HL-60/S4 treated with phorbol 12-myristate 13-acetate at 8.2 ng/mL for 4 days and 3 days (cell line): ENCODE results near the gene NTM.

Experiments used
- in situ Hi-C: fragments of 300-500 bp; cut with MboI; formaldehyde crosslinking; loops from 2 replicates; pipeline ENCODE4 v1.15.0; 2022; ENCODE audit warnings: low sequenced_read_pairs

Gene NTM

DNA sequence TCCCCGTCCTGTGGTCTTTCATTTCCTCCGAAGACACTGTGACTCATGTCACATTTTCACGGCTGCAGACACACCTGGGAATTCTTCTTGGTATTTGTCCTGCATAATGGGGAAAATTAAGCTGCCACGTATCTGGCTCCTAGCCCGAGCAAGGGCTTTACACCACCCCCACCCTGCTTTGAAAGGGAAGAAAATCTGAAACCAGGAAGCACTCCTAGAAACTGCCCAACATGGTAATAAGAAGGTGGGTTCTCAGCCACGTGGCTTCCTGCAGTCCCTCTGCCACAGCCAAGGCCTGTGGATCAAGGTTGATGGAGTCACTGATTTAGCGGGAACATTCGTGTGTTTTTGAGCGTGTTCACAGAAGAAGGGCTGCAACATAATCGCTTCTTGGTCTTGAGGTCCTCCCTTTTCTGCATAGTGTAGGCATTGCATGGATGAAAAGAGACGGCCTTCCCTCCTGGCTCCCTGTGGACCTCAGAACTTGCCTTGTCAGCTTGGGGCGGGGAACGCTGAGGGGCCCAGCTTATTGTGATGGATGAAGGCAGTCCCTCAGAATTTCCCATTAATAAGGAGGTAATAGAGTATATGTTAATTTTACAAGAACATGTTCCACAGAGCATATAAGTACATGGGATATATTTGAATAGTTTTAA, 292.0 kb downstream of the NTM start:
- in situ Hi-C loops, result loop anchor here (25.0 kb wide), 1 partner anchor 600 kb away; no protein-coding TSS in a partner anchor

DNA sequence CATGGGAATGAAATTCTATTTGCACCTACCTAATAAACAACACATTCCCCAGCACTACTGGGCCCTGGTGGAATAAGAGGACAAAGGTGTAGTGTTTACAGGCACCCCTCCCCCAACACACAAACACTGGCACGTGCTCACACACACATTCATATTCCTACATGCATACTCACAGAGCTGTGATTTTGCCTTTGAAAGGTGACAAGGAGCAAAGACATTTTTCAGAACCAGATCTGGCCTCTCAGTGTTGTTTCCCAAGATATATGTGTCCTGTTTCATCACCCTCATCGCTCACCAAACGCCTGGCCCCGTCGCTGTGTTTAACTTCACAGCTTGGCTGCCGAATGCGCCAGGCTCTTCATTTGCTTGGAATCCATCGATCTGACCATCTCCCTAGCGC, 292.6 kb downstream of the NTM start:
- in situ Hi-C loops, result loop anchor here (25.0 kb wide), 1 partner anchor 601 kb away; no protein-coding TSS in a partner anchor

DNA sequence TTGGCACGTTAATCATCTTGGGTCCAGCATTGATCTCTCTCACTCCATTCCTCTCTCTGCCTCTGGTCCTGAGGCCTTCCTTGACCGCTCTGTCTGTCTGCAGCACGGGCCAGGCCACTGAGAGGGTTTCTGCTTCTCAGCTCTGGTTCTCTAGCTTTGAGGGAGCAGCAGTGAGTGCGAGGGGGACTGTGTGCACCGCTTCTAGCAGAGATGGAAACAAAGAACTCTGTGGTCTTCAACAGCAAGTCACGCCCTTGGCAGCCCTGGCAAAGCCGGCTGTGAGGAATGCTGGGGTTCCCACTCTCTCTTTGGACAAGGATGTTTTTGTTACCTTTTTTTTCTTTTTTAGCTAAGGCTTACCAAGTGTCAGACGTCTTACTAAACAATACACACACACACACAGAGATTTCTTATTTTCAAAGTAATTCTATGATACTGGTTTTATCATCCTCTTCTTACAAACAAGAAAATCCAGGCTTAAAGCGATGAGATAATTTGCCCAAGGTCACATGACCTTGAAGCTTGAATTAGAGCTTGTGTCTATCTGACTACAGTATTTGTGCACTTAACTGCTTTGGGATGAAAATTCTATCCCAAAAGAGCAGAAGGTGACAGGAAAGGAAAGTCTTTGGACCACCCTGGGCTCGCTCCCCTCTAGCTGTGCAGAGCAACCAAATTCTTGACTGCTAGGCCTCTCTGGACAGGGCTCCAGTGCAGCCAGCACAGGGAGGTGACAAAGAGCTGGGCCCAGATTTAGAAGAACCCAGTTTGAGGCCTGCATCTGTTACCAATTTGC, 293.2 kb downstream of the NTM start:
- in situ Hi-C loops, result loop anchor here (25.0 kb wide), 1 partner anchor 601 kb away; no protein-coding TSS in a partner anchor

DNA sequence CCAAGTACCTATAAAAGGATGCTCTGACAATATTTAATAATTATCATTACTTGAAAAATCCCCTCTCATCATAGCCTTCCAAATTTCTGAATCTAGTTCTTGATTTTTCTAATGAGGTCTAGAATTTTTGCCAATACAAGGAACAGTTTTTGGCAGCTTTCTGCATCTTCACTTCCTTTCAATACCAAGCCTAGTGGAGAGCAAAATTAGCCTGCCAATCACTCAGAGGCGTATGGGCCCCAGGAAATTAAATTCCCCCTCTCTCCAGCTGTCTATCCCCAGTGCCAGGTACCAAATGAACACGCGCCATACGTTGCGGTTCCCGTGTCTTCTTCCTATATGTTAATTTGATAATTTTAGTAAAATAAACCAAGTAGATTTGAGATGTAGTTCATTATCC, 293.9 kb downstream of the NTM start:
- in situ Hi-C loops, result loop anchor here (25.0 kb wide), 1 partner anchor 602 kb away; no protein-coding TSS in a partner anchor

DNA sequence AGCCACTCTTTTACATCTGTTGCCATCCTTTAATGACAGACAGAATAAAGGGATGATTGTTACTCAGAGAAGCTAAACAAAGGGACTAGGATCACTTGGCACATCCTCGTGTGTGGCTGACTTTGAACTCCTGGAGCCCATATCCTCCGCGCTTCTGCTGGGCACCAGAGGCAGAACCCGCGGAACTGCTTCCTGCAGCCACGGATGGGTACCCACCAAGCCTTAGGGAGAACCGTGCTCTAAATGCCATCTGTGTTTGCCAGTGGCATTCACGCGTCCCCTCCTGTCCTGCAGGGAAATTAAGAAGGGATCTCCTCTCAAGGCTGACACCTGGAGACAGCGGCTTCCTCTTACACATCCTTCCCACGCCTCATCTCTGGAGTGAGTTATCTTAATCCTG, 294.4 kb downstream of the NTM start:
- in situ Hi-C loops, result loop anchor here (25.0 kb wide), 1 partner anchor 603 kb away; no protein-coding TSS in a partner anchor

DNA sequence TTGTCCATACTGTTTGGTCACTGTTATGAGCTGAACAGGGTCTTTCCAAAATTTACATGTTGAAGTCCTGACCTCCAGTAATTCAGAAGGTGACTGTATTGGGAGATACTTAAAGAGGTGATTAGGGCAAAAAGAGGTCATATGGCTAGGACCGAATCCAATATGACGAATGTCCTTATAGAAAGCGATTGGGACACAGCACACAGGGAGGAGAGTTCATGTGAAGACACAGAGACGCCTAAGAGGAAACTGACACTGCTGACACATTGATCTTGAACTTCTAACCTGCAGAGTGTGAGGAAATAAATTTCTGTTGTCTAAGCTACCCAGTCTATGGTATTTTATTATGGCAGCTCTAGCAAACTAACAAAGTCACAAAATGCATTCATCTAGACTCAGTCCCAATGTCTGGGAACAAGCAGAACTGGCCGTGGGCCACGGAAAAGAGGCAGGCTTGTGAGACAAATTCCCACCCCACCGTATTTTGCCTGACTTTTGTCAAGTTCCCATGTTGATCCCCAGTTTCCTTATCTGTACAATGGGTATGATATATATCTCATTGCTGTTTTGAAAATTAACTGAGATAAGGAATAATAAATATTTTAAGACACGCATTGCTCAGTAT, 295.0 kb downstream of the NTM start:
- in situ Hi-C loops, result loop anchor here (25.0 kb wide), 1 partner anchor 603 kb away; no protein-coding TSS in a partner anchor

DNA sequence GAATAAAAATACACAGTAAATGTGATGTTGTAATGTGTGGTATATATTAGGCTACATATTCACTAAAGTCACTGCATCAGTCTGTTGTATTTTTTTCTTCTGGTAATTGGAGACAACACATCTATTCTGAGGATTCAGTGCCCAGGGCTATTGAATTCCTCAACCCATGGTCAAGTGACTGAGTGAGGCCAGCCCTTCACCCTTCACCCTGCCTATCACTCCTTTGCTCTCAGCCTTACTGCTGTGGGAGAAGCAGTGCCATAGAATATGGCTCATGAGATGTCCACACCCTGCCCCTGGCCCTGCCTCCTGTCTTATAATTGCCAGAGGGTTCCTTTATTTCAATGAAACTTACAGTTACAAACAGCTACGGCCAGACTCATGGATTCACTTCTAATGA, 295.6 kb downstream of the NTM start:
- in situ Hi-C loops, result loop anchor here (25.0 kb wide), 1 partner anchor 604 kb away; no protein-coding TSS in a partner anchor

DNA sequence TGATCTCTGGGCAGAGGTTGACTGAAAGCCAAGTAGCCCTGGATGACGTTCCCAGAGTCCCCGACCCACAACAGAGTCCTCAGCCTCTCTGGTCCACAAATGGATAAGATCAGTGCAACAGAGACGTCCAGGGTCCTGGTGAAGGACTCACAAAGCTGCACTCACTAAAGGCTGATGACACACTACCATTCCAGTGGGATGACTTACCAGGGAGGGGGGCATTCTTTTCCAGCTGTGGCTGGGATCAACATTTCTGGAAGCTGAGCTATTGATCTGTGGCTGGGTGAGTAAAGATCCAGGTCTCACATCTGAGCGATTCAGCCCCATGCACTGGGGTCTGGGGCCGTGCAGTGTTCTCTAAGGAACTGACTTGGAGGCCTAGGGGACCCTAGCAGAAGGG, 296.2 kb downstream of the NTM start:
- in situ Hi-C loops, result loop anchor here (25.0 kb wide), 1 partner anchor 604 kb away; no protein-coding TSS in a partner anchor

DNA sequence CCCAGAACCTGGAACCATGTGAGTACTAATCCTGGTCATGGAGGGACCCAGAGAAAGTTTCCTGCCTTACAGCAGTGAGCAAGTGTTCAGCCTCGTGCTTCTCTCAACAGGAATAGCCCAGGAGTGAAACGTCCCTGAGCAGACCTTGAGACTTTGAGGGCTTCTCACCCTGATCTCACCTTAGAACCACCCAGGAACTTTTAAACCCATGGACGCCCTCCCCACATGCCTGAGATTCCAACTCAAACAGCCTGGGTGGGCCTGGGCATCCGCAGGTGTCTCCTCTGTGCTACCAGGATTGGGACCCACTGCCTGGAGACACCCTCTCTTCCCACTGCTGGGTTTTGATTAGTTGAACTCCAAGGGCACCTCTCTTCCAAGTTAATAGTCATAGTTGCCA, 297.2 kb downstream of the NTM start:
- in situ Hi-C loops, result loop anchor here (25.0 kb wide), 1 partner anchor 605 kb away; no protein-coding TSS in a partner anchor

DNA sequence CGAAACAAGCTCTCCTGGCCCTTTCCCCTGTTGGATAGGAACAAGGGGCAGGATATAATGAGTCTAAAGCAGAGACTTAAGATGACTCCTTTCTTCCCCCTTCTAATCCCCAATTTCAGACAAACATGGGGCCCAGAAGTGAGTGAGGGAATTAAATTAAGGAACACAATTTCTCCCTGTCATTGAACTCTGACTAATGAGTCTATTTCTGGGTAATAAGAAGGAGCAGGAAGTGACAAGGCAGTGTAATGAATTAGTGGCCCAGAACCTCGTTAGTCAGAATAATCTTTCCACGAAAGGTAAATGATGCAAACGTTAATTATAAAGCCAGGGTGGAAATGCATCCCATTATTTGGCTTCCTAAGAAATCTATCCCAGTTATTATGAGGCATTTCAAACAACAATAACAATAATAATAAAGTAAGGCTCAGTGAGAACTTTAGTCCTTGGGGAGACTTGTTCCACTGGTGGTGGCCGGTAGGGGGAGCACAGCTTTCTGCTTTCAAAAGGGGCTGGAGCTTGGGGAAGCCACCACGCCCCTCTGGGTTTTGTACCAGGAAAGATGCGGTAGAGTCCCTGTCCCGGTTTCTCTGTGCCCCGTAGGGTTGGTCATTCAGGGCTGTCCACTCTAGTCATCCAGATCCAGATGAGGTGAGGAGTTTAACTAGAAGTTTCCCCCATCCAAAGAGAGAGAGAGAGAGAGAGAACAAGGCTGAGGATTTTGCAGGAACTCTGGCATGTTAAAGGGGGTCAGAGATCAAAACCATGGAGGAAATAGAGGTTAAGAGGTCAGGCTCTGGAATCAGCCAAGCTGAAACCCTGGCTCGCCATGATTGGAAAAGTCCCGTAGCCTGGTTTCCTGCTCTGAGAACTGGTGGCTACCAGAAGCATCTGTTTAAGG, 298.3 kb downstream of the NTM start:
- in situ Hi-C loops, result loop anchor here (25.0 kb wide), 1 partner anchor 606 kb away; no protein-coding TSS in a partner anchor

DNA sequence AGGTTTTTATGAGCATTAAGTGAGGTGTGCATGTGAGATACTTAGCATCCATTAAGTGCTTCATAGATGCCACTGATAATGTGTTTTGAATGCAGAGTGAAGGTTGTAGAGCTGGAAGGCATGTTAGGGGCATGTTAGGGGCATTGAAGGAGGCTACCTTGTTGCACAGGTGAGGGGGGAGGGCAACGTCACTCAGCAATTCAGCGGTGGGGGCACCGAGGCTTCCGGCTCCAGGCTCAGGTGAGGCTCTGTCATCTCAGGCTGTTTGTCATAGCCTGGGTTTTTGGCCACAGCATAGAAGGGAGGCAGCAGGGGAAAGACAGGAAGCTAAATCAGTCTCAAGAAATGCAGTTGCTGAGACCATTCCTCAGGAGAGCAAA, 299.0 kb downstream of the NTM start:
- in situ Hi-C loops, result loop anchor here (25.0 kb wide), 1 partner anchor 607 kb away; no protein-coding TSS in a partner anchor

DNA sequence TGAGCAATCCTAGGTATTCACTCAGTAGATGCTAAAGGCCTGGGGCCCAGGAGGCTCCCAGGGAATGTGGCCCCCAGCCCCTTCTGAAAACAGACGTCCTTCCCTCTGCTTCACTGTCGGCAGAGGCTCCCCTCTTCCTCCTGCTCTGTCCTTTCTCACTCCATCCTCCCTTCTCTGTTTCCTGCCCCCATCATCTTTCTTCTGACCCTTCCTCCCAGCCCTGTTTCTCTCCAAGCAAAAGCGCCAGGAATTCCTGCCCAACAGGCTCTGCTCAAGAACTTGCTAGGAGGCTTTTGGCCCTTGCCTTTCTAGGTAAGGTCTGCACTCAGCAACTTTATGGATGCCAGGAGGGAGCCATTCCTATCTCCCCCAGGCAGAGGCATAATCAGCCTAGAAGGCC, 300.5 kb downstream of the NTM start:
- in situ Hi-C loops, result loop anchor here (25.0 kb wide), 1 partner anchor 609 kb away; no protein-coding TSS in a partner anchor

DNA sequence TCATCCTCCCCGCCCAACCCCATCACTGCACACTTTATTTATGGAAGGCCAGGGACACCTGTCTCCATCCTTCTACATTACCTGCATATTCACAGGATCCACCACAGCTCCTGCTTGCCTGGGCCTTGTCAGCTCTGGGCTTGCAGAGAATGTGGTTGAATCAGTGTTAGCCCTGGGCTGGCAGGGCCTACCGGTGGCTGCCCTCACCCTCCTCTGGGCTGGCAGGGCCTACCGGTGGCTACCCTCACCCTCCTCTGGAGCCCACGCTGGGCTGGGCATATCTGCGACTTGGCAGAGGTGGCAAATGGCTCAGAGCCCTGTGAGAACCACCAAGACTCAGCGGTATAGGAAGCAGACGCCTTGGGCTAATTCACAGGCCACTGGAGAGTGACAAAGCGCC, 300.9 kb downstream of the NTM start:
- in situ Hi-C loops, result loop anchor here (25.0 kb wide), 1 partner anchor 609 kb away; no protein-coding TSS in a partner anchor

DNA sequence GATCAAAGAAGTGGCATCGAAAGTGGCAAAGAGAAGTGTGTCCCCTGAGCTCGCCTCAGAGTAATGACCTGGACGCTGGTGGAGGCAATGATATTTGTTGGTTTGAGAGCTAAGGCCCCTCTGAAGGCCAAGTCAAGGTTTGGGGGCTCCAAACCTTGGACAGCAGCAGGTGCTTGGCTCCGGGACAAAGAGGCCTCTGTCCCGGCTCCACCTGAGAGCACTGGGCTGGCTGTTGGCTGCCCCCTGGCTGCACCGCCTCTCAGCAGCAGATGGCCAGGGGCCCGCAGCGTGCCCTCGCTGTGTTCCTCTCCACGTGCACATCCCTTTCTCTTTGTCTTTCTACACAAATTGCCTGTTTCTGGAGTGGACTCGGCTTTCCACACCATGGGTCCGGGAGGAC, 301.3 kb downstream of the NTM start:
- in situ Hi-C loops, result loop anchor here (25.0 kb wide), 1 partner anchor 609 kb away; no protein-coding TSS in a partner anchor

DNA sequence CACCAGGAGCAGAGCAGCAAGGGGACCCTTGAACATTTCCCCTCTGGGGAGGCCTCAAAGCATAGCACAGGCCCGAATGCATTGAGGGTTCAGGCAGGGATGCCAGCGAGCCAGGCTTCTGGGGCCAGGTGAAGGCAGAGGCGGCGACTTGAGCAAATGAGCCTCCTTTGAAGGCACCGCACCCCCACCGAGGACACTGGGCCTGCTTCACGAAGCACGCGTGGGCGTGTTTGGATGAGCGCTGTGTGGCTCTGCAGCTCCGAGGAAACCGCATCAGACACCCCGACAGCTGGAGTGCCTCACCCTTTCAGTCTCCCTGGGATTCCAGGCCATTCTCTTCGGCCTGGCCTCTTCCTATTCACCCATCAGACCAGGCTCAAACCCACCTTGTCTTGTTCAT, 301.8 kb downstream of the NTM start:
- in situ Hi-C loops, result loop anchor here (25.0 kb wide), 1 partner anchor 610 kb away; no protein-coding TSS in a partner anchor

DNA sequence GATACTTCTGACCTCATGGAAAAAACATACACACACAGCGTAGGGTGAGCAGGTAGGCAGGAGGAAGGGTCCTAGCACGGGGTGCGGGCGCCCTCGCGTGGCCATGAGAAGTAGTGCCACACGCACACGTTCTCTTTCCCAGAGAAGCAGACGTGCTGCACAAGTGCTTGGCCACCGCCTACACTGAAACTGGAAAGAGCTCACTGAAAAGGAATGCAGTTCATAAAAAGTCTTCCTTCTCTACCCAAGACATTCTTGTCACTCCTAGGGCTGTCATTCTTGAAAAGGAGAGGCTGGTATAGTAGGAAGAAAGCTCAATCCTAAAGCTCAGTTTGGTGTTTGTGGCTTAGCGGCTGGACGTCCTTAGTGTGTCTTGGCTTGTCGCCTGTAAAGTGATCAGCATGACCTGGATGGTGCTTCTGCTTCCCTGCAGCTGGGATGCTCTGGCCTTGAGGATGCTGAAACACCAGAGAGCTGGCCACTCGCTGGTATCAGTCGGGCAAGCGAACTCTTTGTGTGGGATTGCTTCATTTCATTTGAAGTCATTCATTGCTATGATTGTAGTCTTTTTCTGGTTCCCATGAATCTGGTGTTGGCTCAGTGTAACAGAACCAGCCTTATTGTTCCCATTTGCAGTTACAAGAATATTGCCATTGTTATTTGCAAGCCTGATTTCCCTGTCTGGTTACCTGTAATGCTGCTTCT, 303.8 kb downstream of the NTM start:
- in situ Hi-C loops, result loop anchor here (25.0 kb wide), 1 partner anchor 612 kb away; no protein-coding TSS in a partner anchor

DNA sequence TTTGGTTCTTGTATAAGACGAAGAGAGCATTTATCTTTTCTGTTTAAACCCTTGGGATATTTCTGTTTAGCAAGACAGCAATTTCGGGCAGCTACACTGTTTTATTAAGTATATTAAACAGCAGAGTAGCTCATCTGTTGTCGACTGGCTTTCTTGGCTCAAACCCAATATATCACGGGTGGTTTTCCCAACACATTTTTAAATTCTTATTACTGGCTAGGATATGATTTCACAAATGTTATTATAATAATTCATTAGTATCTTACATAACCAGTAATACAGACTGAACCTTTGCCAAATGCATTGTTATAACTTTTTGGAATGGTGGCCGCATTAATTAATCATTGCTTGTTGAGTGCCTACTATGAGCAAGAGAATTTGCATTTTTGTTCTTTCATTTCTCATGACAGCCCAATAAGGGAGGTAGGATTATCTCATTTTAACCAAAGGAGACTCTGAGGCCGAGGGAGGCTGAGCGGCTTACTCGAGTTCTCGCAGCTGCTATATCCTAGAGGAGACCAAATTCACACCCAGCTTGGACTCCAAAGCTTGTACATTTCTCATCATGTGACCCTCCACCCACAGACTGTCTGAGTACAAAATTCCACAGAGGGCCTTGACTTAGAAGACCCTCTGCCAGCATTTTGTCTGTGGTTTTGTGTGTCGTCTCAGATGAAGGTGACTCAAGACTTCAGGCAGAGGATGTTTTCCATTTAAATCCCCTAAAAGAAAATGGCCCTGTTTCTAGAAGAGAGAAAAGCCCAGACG, 304.9 kb downstream of the NTM start:
- in situ Hi-C loops, result no loop called here

DNA sequence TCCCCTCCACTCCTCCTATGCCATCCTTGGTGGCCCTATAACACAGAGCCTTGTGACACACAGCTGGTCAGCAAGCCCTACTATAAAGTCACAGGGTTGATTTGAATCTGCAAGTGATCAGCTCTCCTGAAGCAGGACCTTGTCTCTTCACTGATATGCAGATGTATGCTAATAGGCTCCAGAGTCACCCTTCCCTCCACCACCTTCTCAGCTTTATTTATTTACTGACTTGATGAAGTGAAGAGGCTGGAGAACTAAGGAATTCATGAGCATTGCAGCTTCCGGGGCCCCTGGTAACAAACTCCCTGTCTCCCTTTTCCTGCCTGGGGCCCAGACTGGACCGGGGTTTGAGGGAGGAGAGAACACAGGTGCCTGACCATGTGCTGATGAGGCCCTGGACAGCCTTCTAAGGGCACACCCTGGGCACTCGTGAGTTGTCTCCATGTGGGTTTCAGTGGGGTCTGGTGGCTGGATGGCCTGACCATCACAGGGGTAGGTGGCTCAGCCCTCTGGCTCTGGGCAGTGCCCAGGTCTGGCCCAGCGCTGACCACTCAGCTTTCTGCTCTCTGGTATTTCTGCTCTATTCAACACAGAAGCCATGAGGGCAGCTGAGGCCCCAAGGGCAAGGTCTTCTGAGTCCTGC, 307.5 kb downstream of the NTM start:
- in situ Hi-C loops, result no loop called here
